ENCODE results near the gene LRSAM1. TPM values are rescaled to one million over a fixed set of nuclear protein-coding genes. Genes with fewer than 3 reads are reported as not detected.

The LRSAM1 gene
- polyA plus RNA-seq, 1 donor (not counting 4 experiments of a cell fraction or from before 2014, with no cell fraction given): 5.2 TPM

- Histone ChIP-seq H3K36me3 (ENCODE audit: control insufficient read depth in 2 of 2, extremely low read depth in 1 of 2, insufficient read depth in 2 of 2, low read length in 2 of 2) (peaks cover 56% of the 10 kb centered on the region in 2 experiments), H3K27ac (ENCODE audit: control insufficient read depth, insufficient read depth, low read length) (no peak overlapping the region), H3K4me3 (ENCODE audit: control insufficient read depth in 2 of 3, extremely low read depth in 1 of 3, insufficient read depth in 2 of 3, low read depth in 1 of 3, low read length in 3 of 3) (no peak overlapping the region), H4K20me1 (ENCODE audit: control insufficient read depth, extremely low read depth, insufficient read depth, low read length) (peaks cover 14% of the 10 kb centered on the region), H3K4me1 (ENCODE audit: control insufficient read depth, extremely low read depth, insufficient read depth, low read length) (peaks cover 8% of the 10 kb centered on the region), H3K9me3 (ENCODE audit: control insufficient read depth, low read depth, low read length) (no peaks in the 10 kb centered on the region), H3K4me2 (ENCODE audit: control insufficient read depth, extremely low read depth, insufficient read depth, low read depth, low read length) (no peak overlapping the region), H3K27me3 (ENCODE audit: control insufficient read depth, extremely low read depth, insufficient read depth, low read length) (no peaks in the 10 kb centered on the region), H3K79me2 (ENCODE audit: control insufficient read depth, insufficient read depth, low read length) (peaks cover 34% of the 10 kb centered on the region), H2AFZ (ENCODE audit: control insufficient read depth, low read length) (no peak overlapping the region), H3K9ac (ENCODE audit: control insufficient read depth, extremely low read depth, insufficient read depth, low read length) (no peak overlapping the region), H3K9me1 (ENCODE audit: control insufficient read depth, extremely low read depth, insufficient read depth, low read length) (no peaks in the 10 kb centered on the region)
- dilution Hi-C loops (cut with MboI; ENCODE audit: extremely low pct_ligation_motif_present, low sequenced_read_pairs): no loop called here
- DNase-seq (ENCODE audit: low read depth, low spot score): no peak
- no peak for FAIRE-seq
- TF ChIP-seq EZH2 (IDR thresholded peaks at IDR 0.05; ENCODE audit: low read length) (no peak), CTCF (optimal IDR thresholded peaks at IDR 0.05 in 1 of 3, IDR thresholded peaks at IDR 0.05 in 1 of 3, conservative IDR thresholded peaks at IDR 0.05 in 1 of 3; ENCODE audit: extremely low read depth in 1 of 3, insufficient read depth in 2 of 3, low read length in 3 of 3) (no peak)
Observed at GRCh38 chr9:127508901-127509260, 57.6 kb downstream of the LRSAM1 start.

- Histone ChIP-seq H2AFZ (ENCODE audit: control insufficient read depth, low read length) (no peak overlapping the region), H3K9me3 (ENCODE audit: control insufficient read depth, low read depth, low read length) (no peaks in the 10 kb centered on the region), H3K79me2 (ENCODE audit: control insufficient read depth, insufficient read depth, low read length) (peaks cover 34% of the 10 kb centered on the region), H4K20me1 (ENCODE audit: control insufficient read depth, extremely low read depth, insufficient read depth, low read length) (peaks cover 10% of the 10 kb centered on the region), H3K4me2 (ENCODE audit: control insufficient read depth, extremely low read depth, insufficient read depth, low read depth, low read length) (no peak overlapping the region), H3K36me3 (ENCODE audit: control insufficient read depth in 2 of 2, extremely low read depth in 1 of 2, insufficient read depth in 2 of 2, low read length in 2 of 2) (peaks cover 52 to 53% of the 10 kb centered on the region in 2 experiments), H3K4me1 (ENCODE audit: control insufficient read depth, extremely low read depth, insufficient read depth, low read length) (peaks cover 6% of the 10 kb centered on the region), H3K9me1 (ENCODE audit: control insufficient read depth, extremely low read depth, insufficient read depth, low read length) (no peaks in the 10 kb centered on the region), H3K27ac (ENCODE audit: control insufficient read depth, insufficient read depth, low read length) (no peak overlapping the region), H3K4me3 (ENCODE audit: control insufficient read depth in 2 of 3, extremely low read depth in 1 of 3, insufficient read depth in 2 of 3, low read depth in 1 of 3, low read length in 3 of 3) (no peak overlapping the region), H3K9ac (ENCODE audit: control insufficient read depth, extremely low read depth, insufficient read depth, low read length) (no peak overlapping the region), H3K27me3 (ENCODE audit: control insufficient read depth, extremely low read depth, insufficient read depth, low read length) (no peaks in the 10 kb centered on the region)
- no peak for FAIRE-seq
- no peak for TF ChIP-seq EZH2 (IDR thresholded peaks at IDR 0.05; ENCODE audit: low read length)
- no peak for TF ChIP-seq CTCF (optimal IDR thresholded peaks at IDR 0.05 in 1 of 3, IDR thresholded peaks at IDR 0.05 in 1 of 3, conservative IDR thresholded peaks at IDR 0.05 in 1 of 3; ENCODE audit: extremely low read depth in 1 of 3, insufficient read depth in 2 of 3, low read length in 3 of 3)
- no peak for DNase-seq (ENCODE audit: low read depth, low spot score)
- dilution Hi-C loops (cut with MboI; ENCODE audit: extremely low pct_ligation_motif_present, low sequenced_read_pairs): no loop called here
Observed at GRCh38 chr9:127509261-127509954, 58.1 kb downstream of the LRSAM1 start.
